Astrocyte of the hippocampus (primary cell): ENCODE measurements around the gene CASQ2.

Experiments used
- DNase-seq: peaks from one replicate; pipeline ENCODE4 v3.0.0; 2011; ENCODE audit warnings: low read depth, low spot score

Gene CASQ2

DNA sequence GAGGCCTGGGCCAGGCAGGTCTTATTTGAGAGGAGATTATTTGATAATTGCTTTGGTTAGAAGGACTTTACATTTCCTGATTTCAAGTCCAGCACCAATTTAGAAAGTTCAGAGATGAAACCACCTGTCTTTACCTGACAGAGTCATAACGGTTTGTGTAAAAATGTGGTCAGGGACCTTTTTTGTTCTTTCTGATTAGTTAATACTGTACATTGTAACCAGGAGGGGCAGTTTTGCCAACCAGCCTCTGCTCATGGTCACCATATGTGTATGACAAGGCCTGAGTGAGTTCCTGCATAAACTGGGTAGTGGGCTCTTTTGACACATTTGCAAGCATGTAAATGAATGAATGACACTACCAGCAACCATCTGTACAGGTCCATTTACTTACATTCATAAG, 70.9 kb downstream of the CASQ2 start:
- no peak for DNase-seq

DNA sequence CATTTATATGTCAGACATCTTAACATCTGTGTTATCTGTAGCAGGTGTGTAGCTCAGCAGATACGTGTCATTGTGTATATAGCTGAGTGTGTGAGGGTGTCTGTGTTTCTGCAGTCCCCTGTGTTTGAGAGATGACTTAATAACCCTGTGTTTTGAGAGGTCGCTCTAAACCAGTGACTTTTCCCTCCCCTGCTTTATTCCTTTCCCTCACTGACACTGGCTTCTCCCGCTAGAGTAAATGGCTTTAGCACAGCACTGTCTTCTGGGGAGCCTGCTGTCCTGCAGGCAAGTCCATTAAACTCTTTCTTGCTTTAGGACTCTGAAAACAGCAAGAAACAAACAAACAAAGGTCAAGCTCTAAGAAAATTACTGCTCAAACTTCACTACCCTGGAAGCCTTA, 73.7 kb downstream of the CASQ2 start:
- DNase-seq, result no peak

DNA sequence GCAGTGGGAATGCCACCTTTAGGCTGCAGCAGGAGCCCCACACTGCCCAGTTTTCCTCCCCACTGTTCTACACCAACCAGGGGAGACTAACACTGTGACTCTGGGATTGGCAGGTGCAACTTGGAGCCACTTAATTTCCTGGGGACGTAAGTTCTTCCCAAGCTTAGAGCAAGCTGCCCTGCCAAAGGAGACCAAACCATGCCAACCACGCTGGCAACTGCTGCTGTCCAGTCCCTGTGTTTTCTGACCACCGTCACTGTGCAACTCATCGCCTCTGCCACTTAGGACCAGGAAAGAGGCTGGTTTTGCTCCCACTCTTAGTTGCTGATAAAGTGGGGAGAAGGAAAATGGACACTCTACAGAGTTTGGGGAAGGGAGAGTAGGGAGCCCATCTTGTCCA, 76.3 kb downstream of the CASQ2 start:
- no peak for DNase-seq

DNA sequence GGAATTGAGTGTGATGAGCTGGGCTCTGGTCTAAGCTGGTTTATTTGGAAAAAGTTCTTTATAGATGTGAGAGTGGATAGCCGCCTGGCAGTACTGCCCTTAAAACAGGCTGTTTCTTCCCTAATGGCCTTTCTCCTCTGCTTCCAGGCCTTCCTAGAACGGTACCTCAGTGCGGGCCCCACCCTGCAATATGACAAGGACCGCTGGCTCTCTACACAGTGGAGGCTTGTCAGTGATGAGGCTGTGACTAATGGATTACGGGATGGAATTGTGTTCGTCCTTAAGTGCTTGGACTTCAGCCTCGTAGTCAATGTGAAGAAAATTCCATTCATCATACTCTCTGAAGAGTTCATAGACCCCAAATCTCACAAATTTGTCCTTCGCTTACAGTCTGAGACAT, 77.5 kb downstream of the CASQ2 start:
- DNase-seq, result no peak

DNA sequence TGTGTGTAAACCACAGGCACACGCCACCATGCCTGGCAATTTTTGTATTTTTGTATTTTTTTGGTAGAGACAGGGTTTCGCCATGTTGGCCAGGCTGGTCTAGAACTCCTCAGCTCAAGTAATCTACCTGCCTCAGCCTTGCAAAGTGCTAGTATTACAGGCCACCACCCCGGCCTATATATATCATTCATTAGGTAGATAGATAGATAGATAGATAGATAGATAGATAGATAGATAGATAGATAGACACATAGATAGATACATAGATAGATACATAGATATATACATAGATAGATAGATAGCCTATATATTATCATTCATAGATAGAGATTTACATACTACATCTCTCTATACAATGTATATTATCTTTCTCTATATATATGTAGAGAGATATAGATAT, 80.8 kb downstream of the CASQ2 start:
- no peak for DNase-seq

DNA sequence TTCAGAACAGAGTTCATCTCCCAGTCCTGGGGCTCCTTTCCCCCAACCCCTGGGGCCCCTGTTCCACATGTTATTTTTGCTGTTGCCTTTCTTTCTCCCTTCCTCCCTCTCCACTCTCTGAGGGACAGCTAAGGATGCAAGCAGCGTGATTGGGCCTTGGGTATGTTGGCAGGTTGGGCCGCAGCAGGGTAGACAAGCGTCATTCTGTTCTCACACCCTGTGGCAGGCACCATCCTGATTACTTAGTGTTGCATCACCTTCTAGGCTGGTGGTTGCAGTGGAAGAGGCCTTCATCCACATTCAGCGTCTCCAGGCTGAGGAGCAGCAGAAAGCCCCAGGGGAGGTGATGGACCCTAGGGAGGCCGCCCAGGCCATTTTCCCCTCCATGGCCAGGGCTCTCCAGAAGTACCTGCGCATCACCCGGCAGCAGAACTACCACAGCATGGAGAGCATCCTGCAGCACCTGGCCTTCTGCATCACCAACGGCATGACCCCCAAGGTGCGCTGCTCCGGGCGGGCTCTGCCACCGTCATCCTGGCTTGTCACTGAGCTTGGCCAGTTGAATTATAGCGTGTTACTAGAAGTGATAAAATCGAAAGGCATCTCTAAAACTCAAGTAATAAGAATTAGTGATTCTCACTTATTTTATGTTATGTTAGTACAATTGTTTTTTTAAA, 83.3 kb downstream of the CASQ2 start:
- DNase-seq, result no peak

DNA sequence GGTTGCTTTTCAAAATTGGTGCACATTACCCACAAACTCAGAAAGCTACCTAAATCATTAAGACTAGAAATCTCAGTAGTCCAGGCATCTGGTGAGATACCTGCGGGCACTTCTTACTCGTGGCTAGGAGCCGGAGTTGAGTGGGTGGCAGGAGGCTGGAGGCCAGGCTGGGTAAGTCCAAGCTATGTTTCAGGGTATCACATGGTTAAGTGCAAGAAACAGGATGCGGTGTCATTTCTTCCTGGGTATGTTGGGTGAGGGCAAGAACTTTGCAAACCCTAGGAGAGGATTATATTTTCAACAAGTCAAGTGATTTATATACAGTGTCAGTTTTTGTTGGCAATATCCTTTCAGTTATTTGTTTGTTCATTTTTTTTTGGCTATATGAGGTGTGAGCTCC, 85.7 kb downstream of the CASQ2 start:
- no peak for DNase-seq

DNA sequence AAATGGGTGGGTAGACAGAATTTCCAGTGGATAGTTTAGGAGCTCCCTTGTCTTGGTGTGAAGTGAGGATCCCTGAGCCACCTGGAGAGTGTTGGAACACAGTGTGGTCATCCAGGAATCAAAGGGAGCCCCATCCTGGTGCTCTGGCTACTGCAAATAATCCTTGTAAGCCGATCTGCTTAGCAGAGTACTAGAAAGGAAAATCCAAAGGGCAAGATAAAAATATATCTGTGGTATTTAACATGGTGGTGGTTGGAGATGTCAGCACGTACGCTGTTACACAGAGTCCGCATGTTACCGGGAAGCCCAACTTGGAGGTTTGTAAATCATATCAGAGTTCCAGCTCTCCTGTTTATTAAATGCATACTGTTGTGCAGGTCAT, 87.8 kb downstream of the CASQ2 start:
- no peak for DNase-seq

DNA sequence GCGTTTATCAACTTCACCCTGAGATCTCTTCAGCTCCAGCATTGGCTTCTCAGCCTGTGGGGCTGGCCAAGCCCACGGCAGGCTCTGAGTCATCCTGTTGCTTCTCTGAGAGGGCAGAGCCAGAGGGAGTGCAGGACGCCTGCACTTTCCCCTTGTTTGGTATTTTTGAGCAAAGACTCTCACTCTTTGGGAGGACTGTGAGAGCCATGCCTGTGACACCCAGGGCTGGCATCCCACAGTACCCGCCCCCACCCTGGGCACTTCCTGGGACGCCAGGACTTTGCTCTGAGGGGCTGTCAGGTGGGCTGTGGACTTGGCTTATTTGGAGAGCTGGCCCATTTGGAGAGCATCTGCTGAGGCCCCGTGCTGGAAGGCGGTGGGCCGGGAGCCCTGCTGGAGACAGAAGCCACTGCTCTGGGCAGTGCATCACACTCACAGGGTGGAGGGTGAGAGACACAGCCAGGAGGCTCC, 89.3 kb downstream of the CASQ2 start:
- DNase-seq, result peak; percentile 90

DNA sequence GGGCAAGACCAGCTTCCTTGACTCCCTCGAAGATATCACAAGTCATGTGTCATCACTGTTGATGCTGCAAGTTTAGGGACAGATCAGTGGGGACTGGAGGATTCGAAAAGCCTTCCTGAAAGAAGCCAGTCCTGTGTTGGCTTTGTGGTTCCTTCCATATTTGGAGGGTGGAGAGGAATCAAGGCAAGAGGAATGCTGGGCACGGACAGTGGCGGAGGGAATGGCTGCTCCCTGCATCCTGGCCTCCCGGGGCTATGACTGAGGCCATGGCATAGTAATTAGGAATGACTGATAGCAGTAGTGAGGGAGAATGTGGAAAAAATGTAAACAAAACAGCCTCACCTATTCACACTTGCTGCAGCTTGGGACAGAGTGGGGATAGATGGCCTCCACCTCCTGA, 90.4 kb downstream of the CASQ2 start:
- DNase-seq, result peak; percentile 42

DNA sequence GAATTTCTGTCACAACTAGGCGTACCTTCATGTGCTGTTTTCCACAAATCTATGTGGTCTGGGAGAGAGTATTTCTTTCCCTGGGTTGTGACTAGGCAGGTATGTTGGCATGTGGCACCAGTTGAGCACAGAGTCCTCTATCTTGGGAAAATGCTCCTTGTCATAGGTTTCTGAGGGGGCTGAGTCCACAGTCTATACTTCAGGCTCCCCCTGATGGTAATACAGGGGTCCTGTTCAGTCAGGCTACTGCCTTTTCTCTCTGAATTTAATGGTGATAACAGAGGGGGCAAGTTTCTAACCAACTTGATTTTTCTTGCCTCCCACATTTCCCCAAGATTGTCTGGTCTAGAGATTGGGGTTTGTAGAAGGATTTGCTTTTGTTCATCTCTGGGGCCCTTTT, 90.9 kb downstream of the CASQ2 start:
- DNase-seq, result no peak

DNA sequence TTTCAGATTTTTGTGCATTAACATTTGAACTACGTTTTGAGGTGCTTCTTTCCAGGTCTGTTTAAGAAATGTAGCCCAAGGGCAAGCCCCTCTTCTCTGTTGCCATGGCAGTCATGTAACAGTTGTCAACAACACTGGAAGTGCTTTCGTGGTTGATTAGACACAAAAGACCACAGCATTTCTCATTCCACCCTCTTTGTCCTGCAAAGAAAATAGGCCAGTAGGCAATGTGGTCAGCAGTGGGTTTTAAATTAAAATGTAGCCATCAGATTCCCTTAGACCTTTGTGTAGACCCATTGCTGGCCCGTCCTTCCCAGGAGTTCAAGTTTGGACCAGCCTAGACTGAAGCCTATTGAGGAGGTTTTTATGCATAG, 91.3 kb downstream of the CASQ2 start:
- peak; percentile 94 for DNase-seq

DNA sequence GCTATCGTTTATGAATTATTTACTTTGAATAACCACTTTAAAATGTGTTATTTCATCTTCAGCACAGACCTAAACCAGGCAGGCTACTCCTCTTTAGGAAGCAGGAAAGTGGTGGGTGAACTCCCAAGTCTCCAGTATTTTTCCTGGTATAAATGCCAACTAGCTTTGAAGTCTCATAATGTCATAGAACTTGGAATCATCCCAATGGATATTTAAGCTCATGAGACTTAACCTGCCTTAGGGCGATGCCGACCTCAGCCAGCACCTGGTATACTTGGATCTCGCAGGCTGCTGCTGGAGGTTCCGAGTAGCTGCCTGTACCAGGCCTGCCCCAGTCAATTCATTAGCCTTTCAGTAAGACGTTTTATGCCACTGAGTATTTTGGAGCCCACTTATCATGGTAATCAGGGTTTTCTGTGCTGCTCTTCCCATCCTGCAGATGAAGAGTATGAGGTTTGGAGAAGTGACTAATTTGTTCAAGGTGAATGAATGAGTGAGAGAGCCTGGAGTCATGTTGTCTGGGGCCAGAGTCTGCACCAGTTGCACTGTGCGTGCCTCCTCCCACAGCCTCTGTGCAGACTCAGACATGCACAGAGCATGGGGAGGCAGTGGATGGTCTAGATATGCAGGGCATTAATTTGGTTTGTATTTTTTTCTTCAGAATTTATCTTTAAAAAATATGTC, 91.9 kb downstream of the CASQ2 start:
- no peak for DNase-seq

DNA sequence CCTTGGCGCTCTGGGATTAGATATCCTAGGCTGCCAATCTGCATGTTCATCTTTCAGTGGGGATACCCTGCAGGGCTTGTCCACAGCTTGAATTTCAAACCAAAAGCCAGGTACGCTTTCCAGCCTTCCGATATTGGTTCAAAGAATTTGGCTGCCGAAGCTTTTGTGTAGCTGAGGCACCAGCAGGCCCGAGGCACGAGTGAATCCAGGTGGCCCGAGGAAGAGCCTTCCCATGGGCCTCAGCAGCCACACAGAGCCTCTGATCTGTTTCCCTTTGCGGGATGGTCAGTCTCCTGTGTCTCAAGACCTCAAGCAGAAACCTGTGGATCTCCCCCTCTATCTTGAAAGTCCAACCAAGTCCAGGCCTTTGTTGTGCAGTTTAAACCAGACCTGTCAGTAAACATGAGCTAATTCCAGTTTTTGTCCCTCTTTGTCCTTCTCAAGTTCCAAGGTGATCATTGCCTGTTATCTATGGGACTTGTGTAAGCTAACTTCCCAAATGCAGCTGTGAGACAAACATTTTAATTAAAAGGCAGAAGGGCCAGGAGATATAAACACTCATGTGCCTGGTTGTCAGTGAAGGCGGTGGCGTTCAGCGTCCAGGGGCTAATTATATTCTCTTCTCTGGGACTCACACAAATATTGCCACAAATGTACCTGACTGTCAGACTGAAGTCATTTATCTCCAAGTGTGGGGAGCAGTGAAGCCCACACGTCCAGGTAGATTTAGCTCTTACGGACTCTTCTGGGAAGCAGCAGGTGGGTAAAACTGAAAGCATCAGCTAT, 96.1 kb downstream of the CASQ2 start:
- no peak for DNase-seq

DNA sequence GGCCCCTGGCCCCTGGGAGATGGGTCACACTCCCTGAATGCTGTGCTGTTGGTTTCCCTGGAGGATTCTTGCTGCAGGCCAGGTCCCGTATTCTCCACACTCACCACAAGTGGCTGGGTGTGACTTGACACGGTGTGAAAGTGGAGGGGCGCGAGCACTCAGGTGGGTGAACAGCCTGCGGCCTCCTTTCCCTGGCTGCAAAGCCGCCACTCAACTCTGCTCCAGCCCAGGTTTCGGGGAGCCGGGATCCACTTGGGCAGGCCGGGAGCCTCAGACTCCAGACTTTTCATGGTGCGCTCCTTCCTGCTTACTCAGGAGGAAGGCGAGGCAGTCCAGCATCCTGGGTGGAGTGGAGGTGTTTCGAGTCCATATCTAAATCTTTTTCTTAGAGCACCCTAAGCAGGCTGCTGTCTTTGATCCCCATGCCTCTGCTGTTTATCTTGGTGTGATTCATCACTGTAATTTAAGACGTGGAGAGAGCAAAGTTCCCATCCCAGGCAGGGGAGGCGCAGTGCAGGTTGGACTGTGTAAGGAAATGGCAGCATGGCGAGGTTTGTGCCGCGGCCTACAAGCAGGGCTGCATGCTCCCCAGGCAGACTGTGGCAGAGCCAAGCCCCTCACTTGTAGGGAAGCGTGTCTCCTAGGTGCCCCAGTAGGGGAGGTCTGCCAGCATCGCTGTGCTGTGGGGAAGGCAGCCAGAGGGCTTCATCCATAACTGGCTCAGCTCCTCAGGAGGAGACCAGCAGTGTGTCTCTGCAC, 97.2 kb downstream of the CASQ2 start:
- peak; percentile 51 for DNase-seq

DNA sequence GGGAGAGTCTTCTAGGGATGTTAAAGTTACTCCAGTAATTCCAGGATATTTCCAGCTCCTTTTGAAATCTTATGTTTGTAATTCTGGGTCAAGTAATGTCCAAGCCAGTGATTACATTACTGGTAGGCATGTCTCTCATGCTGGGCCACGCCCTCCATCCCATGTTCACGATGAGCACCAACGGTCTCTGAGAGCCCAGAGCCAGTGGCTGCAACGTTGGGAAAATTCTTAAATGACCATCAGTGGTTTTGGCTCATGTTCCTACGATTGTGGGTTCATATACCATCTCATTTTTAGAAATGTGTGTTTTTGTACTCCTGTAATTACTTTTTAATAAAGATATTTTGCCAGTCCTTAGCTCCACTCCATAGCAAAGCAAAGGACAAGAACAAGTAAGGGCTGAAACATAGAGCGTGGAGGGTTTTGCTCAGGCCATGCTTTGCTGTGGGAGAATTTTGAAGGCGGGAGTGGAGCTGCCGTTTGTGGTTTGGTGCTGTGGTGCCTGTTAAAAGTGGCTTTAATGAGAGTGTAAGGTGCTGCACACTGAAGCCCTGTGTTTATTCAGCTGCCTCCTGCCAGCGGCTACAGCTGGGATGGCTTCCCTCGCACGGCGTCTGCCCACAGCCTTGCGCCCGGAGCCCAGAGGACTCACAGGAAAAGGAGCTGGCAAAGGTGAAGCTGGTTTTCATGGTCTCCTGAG, 97.9 kb downstream of the CASQ2 start:
- peak; percentile 76 for DNase-seq

DNA sequence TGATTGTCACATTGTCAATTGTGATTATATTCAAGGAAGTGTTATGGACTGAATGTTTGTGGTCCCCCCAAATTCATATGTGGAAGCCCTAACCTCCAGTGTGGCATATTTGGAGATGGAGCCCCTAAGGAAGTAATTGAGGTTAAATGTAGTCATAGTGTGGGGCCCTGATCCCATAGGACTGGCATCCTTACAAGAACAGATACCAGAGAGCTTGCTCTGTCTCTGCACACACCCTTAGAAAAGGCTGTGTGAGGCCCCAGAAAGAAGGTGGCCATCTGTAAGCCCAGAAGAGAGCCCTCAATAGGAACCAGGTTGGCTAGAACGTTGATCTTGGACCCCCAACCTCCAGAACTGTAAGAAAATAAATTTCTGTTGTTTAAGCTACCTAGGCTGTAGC, 98.6 kb downstream of the CASQ2 start:
- DNase-seq, result no peak

DNA sequence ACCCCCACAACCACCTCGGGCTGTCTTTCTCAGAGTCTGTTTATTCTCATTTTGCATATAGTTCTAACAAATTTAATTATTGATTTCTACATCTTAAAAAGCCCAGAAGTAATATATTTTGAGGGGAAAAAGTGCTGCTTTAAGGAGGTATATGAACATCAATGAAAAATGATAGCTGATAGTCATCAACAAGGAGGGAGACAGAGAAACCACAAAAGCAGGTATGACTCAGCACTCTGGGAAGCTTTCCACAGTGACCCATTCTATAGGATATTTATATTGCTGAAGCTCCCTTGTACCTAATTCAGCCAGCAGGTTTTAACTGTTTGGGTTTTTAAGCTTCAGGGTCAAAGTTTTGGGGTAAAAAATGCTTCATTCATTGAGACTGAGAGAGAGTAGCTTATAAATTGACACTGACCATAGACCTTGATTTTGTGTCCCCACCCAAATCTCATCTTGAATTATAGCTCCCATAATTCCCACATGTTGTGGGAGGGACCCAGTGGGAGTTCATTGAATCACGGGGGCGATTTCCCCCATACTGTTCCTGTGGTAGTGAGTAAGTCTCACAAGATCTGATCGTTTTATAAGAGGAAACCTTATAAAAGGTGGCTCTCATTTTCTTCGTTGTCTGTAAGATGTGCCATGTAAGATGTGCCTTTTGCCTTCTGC, 99.4 kb downstream of the CASQ2 start:
- peak; percentile 68 for DNase-seq

DNA sequence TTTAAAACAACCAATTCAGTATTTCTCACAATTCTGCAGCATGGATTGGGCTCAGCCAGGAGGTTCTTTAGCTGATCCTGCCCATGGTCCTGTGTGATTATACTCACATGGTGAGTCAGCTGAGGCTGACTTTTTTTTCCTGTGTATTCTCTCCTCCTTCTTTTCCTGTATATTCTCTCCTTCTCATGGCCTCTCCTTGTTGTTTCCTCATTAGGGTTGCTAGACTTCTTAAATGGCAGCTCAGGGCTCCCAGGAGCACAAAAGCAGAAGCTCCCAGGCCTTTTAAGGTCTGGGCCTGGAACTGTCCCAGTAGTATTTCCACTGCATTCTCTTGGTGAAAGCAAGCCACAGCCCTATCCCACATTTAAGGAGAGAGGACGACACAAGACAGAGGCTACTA, 99.9 kb downstream of the CASQ2 start:
- DNase-seq, result peak; percentile 61

DNA sequence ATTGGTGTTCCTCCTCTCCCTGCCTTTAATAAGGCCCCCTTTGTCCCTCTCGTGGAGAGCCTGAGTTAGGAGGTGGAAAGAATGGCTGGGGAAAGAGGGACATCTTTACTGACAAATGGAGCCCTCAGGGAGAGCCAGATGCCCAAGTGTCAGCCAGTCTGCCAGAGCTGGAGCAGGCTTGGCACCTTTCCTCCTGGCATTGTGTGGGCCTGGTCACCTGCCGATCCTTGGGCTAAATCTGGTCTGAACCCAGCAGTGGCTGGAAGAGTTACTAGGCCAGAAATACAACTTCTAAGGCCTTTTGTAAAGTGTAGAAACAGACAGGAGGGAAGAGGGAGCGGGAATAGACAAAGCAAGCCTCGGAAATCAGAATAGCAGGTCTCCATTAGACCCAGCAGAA, 101.8 kb downstream of the CASQ2 start:
- no peak for DNase-seq

DNA sequence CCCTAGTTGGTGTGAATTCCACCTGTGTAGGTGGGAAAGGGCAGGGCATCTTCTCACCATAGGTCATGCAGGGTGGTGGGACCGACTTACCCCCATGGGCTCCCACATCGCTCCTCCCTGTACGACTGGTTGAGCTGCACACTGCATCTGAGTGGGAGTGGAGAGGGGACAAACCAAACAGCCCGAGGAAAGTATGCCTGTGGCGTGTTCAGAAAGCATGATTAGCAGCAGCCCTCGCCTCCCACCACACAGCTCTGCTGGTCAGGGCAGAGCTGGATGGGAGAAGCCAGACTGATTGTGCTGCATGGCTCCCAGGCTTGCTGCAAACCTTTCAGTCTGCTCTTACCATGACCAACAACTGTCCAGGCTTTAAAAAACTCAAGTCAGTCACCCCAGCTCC, 102.3 kb downstream of the CASQ2 start:
- DNase-seq, result no peak
